Breast epithelium (tissue), 4 donors: ENCODE results near the gene TGFBI. TPM values are rescaled to one million over a fixed set of nuclear protein-coding genes. Genes with fewer than 3 reads are reported as not detected.

Experiments
- DNase-seq, 2 donors: peaks; one replicate each; pipeline ENCODE4 v3.0.0-alpha.2; 2019; ENCODE audit warnings: low spot score in 2 of 2
- H3K27ac ChIP-seq, 2 donors: fragments of 200-600 bp; sonication (generic) in 1 of 2; one replicate each; pipeline ENCODE4 v1.5.1; 2016 to 2019; ENCODE audit warnings: mild to moderate bottlenecking in 1 of 2
- H3K27me3 ChIP-seq, 2 donors: fragments of 200-600 bp; sonication (generic) in 1 of 2; one replicate each; pipeline versions ENCODE4 v1.5.1 to v1.6.0; 2017 to 2019; ENCODE audit warnings: control low read depth in 1 of 2, mild to moderate bottlenecking in 1 of 2
- H3K36me3 ChIP-seq: fragments of 200-600 bp; one replicate; pipeline ENCODE4 v1.5.1; 2019
- H3K4me1 ChIP-seq, 2 donors: fragments of 200-600 bp; sonication (generic); one replicate each; pipeline ENCODE4 v1.5.1; 2016 to 2019; ENCODE audit warnings: control low read depth in 1 of 2
- H3K4me3 ChIP-seq, 3 donors: fragments of 200-600 bp; sonication (generic); 1 replicate in 2 of 3; 2 replicates in 1 of 3; pipeline ENCODE4 v1.5.1; 2016 to 2019; ENCODE audit warnings: mild to moderate bottlenecking in 3 of 3, moderate library complexity in 2 of 3
- H3K9me3 ChIP-seq, 2 donors: fragments of 200-600 bp; sonication (generic) in 1 of 2; one replicate each; pipeline ENCODE4 v1.5.1; 2016 to 2019; ENCODE audit warnings: control low read depth in 1 of 2
- CTCF ChIP-seq, 3 donors: fragments of 450-650 bp; IDR thresholded peaks; one replicate each; pipeline ENCODE4 v1.5.1; 2016 to 2017; ENCODE audit warnings: antibody characterized with exemption in 3 of 3, mild to moderate bottlenecking in 3 of 3, moderate library complexity in 3 of 3
- POLR2A ChIP-seq: fragments of 450-650 bp; IDR thresholded peaks from one replicate; pipeline ENCODE4 v1.6.1; 2016; ENCODE audit warnings: antibody characterized with exemption, mild to moderate bottlenecking, moderate library complexity
- POLR2AphosphoS5 ChIP-seq, 3 donors: sonication (generic); formaldehyde crosslinking; IDR thresholded peaks; one replicate each; pipeline ENCODE4 v1.6.1; 2017; ENCODE audit warnings: antibody characterized with exemption in 3 of 3
- intact Hi-C: fragments of 100-400 bp; cut with DNase I; formaldehyde crosslinking; loops from one replicate; pipeline ENCODE4 v1.15.1; 2023; ENCODE audit warnings: low total_unique reads
- total RNA-seq, 3 donors: library from RNA; depleted of rRNA; stranded (reverse); fragments of >200 nt; gene quantifications; one replicate each; pipeline ENCODE4 v1.1.0, GENCODE V29; 2016

TGFBI gene
- total RNA-seq, 3 donors from 2014 or later = 40.4 to 145 (median 45.2) TPM

DNA sequence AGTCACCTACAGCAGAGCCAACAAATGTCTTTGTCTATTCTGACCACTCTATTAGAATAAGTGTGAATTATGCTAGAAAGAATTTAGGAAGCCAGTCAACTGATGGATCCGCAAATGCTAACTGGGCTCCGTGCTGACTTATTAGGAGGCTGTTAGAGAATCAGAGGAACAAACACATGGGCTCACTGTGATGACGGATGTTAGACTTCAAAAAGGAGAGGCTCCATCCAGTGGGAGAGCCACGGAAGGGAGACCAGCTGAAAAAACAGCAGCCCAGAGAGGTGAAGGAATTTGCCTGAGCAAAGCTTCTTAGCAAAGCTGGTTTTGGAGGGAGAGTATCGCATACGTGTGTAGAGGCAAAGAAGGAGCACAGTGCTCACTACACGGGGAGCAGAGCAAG, 5.8 kb upstream of the TGFBI start:
- Histone ChIP-seq H3K27ac (no peak overlapping the region), H3K27me3 (no peaks in the 10 kb centered on the region), H3K9me3 (no peaks in the 10 kb centered on the region), H3K36me3 (no peaks in the 10 kb centered on the region), H3K4me1 (no peaks in the 10 kb centered on the region), H3K4me3 (no peak overlapping the region)
- TF ChIP-seq POLR2A (no peak), POLR2AphosphoS5 (IDR thresholded peaks at IDR 0.05) (no peak), CTCF (IDR thresholded peaks at IDR 0.05) (no peak)
- no peak for DNase-seq
- intact Hi-C loops = no loop called here

- no peaks in the 10 kb centered on the region for H3K9me3 ChIP-seq
- no peak for DNase-seq
- no peaks in the 10 kb centered on the region for H3K36me3 ChIP-seq
- TF ChIP-seq CTCF (IDR thresholded peaks at IDR 0.05) (no peak), POLR2AphosphoS5 (IDR thresholded peaks at IDR 0.05) (no peak), POLR2A (no peak)
- no peak overlapping the region for H3K27ac ChIP-seq
- intact Hi-C loops = no loop called here
- H3K27me3 ChIP-seq = no peaks in the 10 kb centered on the region
- peaks cover 0 to 6% of the 10 kb centered on the region in 2 donors for H3K4me1 ChIP-seq
- no peak overlapping the region for H3K4me3 ChIP-seq
Measured at GRCh38 chr5:136023958-136024541, 4.7 kb upstream of the TGFBI start.

- peaks cover 5 to 9% of the 10 kb centered on the region in 2 donors for H3K4me1 ChIP-seq
- no peaks in the 10 kb centered on the region for H3K9me3 ChIP-seq
- intact Hi-C loops = no loop called here
- H3K4me3 ChIP-seq = no peak overlapping the region
- H3K27ac ChIP-seq = no peak overlapping the region
- H3K27me3 ChIP-seq = no peaks in the 10 kb centered on the region
- peak in 1 of 3 donors; percentile 25 for TF ChIP-seq POLR2AphosphoS5 (IDR thresholded peaks at IDR 0.05)
- no peak for TF ChIP-seq POLR2A
- H3K36me3 ChIP-seq = no peaks in the 10 kb centered on the region
- DNase-seq = no peak
Measured at GRCh38 chr5:136025900-136026299, 2.9 kb upstream of the TGFBI start.

GRCh38 chr5:136026636-136027035, 2.2 kb upstream of the TGFBI start:
- Histone ChIP-seq H3K4me3 (no peak overlapping the region), H3K9me3 (no peaks in the 10 kb centered on the region), H3K27me3 (no peaks in the 10 kb centered on the region), H3K27ac (no peak overlapping the region), H3K36me3 (no peaks in the 10 kb centered on the region), H3K4me1 (peaks cover 9 to 10% of the 10 kb centered on the region in 2 donors)
- no peak for TF ChIP-seq POLR2AphosphoS5 (IDR thresholded peaks at IDR 0.05)
- no peak for TF ChIP-seq CTCF (IDR thresholded peaks at IDR 0.05)
- TF ChIP-seq POLR2A = no peak
- no peak for DNase-seq
- intact Hi-C loops = no loop called here

DNA sequence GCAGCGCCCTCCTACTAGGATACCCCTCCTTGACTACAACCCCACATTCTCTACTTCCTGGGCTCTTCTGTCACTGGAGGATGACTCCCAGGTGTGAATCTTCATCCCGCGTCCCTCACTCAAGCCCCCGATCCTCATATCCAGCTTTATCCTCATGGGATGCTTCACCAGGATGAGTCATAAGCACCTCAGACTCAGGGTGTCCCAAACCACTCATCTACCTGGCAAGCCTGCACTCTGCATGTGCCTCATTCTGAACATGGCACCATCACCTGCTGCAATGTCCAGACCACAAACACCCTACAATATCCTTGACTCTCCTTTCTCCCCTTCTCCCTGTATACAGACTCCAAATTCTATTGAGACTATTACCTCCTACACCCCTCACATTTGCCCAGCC, 1.5 kb upstream of the TGFBI start:
- Histone ChIP-seq H3K4me3 (no peak overlapping the region), H3K36me3 (no peaks in the 10 kb centered on the region), H3K9me3 (no peaks in the 10 kb centered on the region), H3K27ac (no peak overlapping the region), H3K4me1 (peaks cover 9 to 12% of the 10 kb centered on the region in 2 donors), H3K27me3 (no peaks in the 10 kb centered on the region)
- TF ChIP-seq CTCF (IDR thresholded peaks at IDR 0.05) (no peak), POLR2AphosphoS5 (IDR thresholded peaks at IDR 0.05) (no peak), POLR2A (no peak)
- intact Hi-C loops = no loop called here
- DNase-seq = no peak
